Measurements from ENCODE around the gene FAM234A. TPM values are rescaled to one million over a fixed set of nuclear protein-coding genes. Genes with fewer than 3 reads are reported as not detected.

Gene FAM234A
- total and polyA plus RNA-seq, 2 donors (not counting 1 experiment from before 2014, with no cell fraction given) = 64.8 to 68.5 TPM

- Histone ChIP-seq H2AFZ (ENCODE audit: low read length) (no peak overlapping the region), H3K9me3 (ENCODE audit: control insufficient read depth, insufficient read depth, low read depth, low read length) (no peaks in the 10 kb centered on the region), H3K4me3 (replicated peaks in 1 of 4; ENCODE audit: control extremely low read depth in 1 of 4, insufficient read depth in 1 of 4, low read depth in 3 of 4, low read length in 4 of 4) (peak overlapping the region; percentile 41 to 99 (median 92)), H4K20me1 (ENCODE audit: control insufficient read depth, extremely low read depth, insufficient read depth, low read length) (no peaks in the 10 kb centered on the region), H3K9ac (ENCODE audit: insufficient read depth, low read length) (peak overlapping the region; percentile 97), H3K27ac (ENCODE audit: insufficient read depth, low read length) (peak overlapping the region; percentile 93), H3K4me1 (ENCODE audit: control insufficient read depth, extremely low read depth, insufficient read depth, low read length) (peaks cover 3% of the 10 kb centered on the region), H3K79me2 (ENCODE audit: control insufficient read depth, insufficient read depth, low read length) (peaks cover 35% of the 10 kb centered on the region), H3K4me2 (ENCODE audit: extremely low read depth, insufficient read depth, low read length) (peak overlapping the region; percentile 86), H3K27me3 (ENCODE audit: control insufficient read depth, insufficient read depth, low read length) (no peaks in the 10 kb centered on the region), H3K36me3 (ENCODE audit: control insufficient read depth, insufficient read depth, low read length) (peaks cover 10% of the 10 kb centered on the region)
- DNase-seq (ENCODE audit: low read depth in 2 of 2) = peak in 1 of 2 donors; percentile 13
- no peak for TF ChIP-seq CTCF (conservative IDR thresholded peaks at IDR 0.05 in 1 of 2, IDR thresholded peaks at IDR 0.05 in 1 of 2; ENCODE audit: low read depth in 1 of 2, low read length in 2 of 2)
- no peak for TF ChIP-seq EZH2 (IDR thresholded peaks at IDR 0.05; ENCODE audit: low read length, missing control alignments)
These were observed 6.3 kb upstream of the FAM234A start for GRCh38 chr16:228151-228851.

- TF ChIP-seq CTCF (conservative IDR thresholded peaks at IDR 0.05 in 1 of 2, IDR thresholded peaks at IDR 0.05 in 1 of 2; ENCODE audit: low read depth in 1 of 2, low read length in 2 of 2) = no peak
- no peak for TF ChIP-seq EZH2 (IDR thresholded peaks at IDR 0.05; ENCODE audit: low read length, missing control alignments)
- H3K36me3 ChIP-seq (ENCODE audit: control insufficient read depth, insufficient read depth, low read length) = peaks cover 8% of the 10 kb centered on the region
- no peaks in the 10 kb centered on the region for H3K27me3 ChIP-seq (ENCODE audit: control insufficient read depth, insufficient read depth, low read length)
- H3K79me2 ChIP-seq (ENCODE audit: control insufficient read depth, insufficient read depth, low read length) = peaks cover 32% of the 10 kb centered on the region
- H2AFZ ChIP-seq (ENCODE audit: low read length) = peak within 1 kb of the TSS; percentile 81
- H3K4me2 ChIP-seq (ENCODE audit: extremely low read depth, insufficient read depth, low read length) = peak within 1 kb of the TSS; percentile 86
- peak within 1 kb of the TSS; percentile 41 to 99 (median 92) for H3K4me3 ChIP-seq (replicated peaks in 1 of 4; ENCODE audit: control extremely low read depth in 1 of 4, insufficient read depth in 1 of 4, low read depth in 3 of 4, low read length in 4 of 4)
- peak; percentile 84 to 85 for DNase-seq (ENCODE audit: low read depth in 2 of 2)
- peak within 1 kb of the TSS; percentile 93 for H3K27ac ChIP-seq (ENCODE audit: insufficient read depth, low read length)
- no peaks in the 10 kb centered on the region for H4K20me1 ChIP-seq (ENCODE audit: control insufficient read depth, extremely low read depth, insufficient read depth, low read length)
- peaks cover 3% of the 10 kb centered on the region for H3K4me1 ChIP-seq (ENCODE audit: control insufficient read depth, extremely low read depth, insufficient read depth, low read length)
- H3K9me3 ChIP-seq (ENCODE audit: control insufficient read depth, insufficient read depth, low read depth, low read length) = no peaks in the 10 kb centered on the region
- peak within 1 kb of the TSS; percentile 97 for H3K9ac ChIP-seq (ENCODE audit: insufficient read depth, low read length)
These were observed 5.5 kb upstream of the FAM234A start, which contains the start of gene LUC7L for GRCh38 chr16:228852-229730. Gene LUC7L, minus strand, starts transcription at chr16:229449. Its CDS starts 110 bp downstream, at chr16:229339.

DNA sequence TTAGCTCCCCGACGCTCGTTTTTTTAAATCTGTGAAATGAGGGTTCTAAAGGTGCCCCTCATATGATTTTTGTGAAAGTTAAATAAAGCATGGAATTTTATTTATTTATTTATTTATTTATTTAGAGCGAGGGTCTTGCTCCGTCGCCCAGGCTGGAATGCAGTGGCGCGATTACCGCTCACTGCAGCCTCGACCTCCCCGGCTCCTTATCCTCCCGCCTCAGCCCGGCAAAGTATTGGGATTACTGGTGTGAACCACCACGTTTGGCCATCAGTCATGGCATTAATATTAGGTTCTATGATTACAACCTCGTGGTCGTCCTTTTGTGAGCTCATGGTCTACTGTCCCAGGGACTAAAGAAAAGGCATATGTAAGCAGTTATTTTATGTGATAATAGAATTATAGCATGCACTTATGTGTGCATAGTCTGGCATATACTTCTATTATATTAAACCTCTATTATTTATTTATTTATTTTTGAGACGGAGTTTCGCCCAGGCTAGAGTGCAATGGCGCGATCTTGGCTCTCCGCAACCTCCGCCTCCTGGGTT lies 4.8 kb upstream of the FAM234A start:
- H3K27ac ChIP-seq (ENCODE audit: insufficient read depth, low read length) = no peak overlapping the region

More for the DNA sequence above, 4.8 kb upstream of the FAM234A start:
- no peak overlapping the region for H3K9ac ChIP-seq (ENCODE audit: insufficient read depth, low read length)
- H3K4me1 ChIP-seq (ENCODE audit: control insufficient read depth, extremely low read depth, insufficient read depth, low read length) = peaks cover 3% of the 10 kb centered on the region
- peak overlapping the region; percentile 41 to 99 (median 92) for H3K4me3 ChIP-seq (replicated peaks in 1 of 4; ENCODE audit: control extremely low read depth in 1 of 4, insufficient read depth in 1 of 4, low read depth in 3 of 4, low read length in 4 of 4)
- H2AFZ ChIP-seq (ENCODE audit: low read length) = peak overlapping the region; percentile 50
- no peaks in the 10 kb centered on the region for H4K20me1 ChIP-seq (ENCODE audit: control insufficient read depth, extremely low read depth, insufficient read depth, low read length)
- DNase-seq (ENCODE audit: low read depth in 2 of 2) = no peak
- peaks cover 7% of the 10 kb centered on the region for H3K36me3 ChIP-seq (ENCODE audit: control insufficient read depth, insufficient read depth, low read length)
- no peaks in the 10 kb centered on the region for H3K9me3 ChIP-seq (ENCODE audit: control insufficient read depth, insufficient read depth, low read depth, low read length)
- peaks cover 31% of the 10 kb centered on the region for H3K79me2 ChIP-seq (ENCODE audit: control insufficient read depth, insufficient read depth, low read length)
- H3K4me2 ChIP-seq (ENCODE audit: extremely low read depth, insufficient read depth, low read length) = peak overlapping the region; percentile 72
- TF ChIP-seq CTCF (conservative IDR thresholded peaks at IDR 0.05 in 1 of 2, IDR thresholded peaks at IDR 0.05 in 1 of 2; ENCODE audit: low read depth in 1 of 2, low read length in 2 of 2) (no peak), EZH2 (IDR thresholded peaks at IDR 0.05; ENCODE audit: low read length, missing control alignments) (no peak)
- no peaks in the 10 kb centered on the region for H3K27me3 ChIP-seq (ENCODE audit: control insufficient read depth, insufficient read depth, low read length)
